Renal cortical epithelial cell (primary cell): Measurements from ENCODE around the gene CTNNAL1. TPM values are rescaled to one million over a fixed set of nuclear protein-coding genes. Genes with fewer than 3 reads are reported as not detected.

Experiments used
- total RNA-seq: library from RNA; depleted of rRNA; stranded (reverse); fragments of >200 nt; gene quantifications from 2 replicates; pipeline ENCODE4 v1.2.3, GENCODE V29; 2014

Gene CTNNAL1
- total RNA-seq, 1 donor from 2014 or later: 154 TPM

Other genes starting within 250 kb of the CTNNAL1 start
- not detected in 2 replicates for gene ACTL7B, start 157.5 kb downstream of the CTNNAL1 start, total RNA-seq
- gene ACTL7A, start 151.2 kb downstream of the CTNNAL1 start, total RNA-seq: not detected in 2 replicates
- 41.2 and 49.8 TPM in 2 replicates for gene ELP1, start 79.4 kb downstream of the CTNNAL1 start, total RNA-seq
- gene ABITRAM, start 79.1 kb downstream of the CTNNAL1 start, total RNA-seq: 6.8 and 7.8 TPM in 2 replicates
- 87.3 and 168 TPM in 2 replicates for gene TMEM245, start 106.4 kb upstream of the CTNNAL1 start, total RNA-seq
- gene FRRS1L, start 153.8 kb upstream of the CTNNAL1 start, total RNA-seq: 0.50 TPM in 1 of 2 replicates, not detected in the other